Inflammatory macrophage treated with lipopolysaccharide for 1 hour (primary cell): ENCODE results near the gene PPIL3.
A peak's percentile ranks its signal among the peaks of the same experiment; 100 is the strongest.

Experiments used
- DNase-seq, 2 donors: peaks; one replicate each; pipeline ENCODE4 v3.0.0-alpha.2; 2020 to 2022

The PPIL3 gene

GRCh38 chr2:200860092-200860795, 28.6 kb downstream of the PPIL3 start:
- DNase-seq: peak in 1 of 2 donors; percentile 50

- no peak for DNase-seq
Measured at GRCh38 chr2:200856806-200857205, 32.1 kb downstream of the PPIL3 start.

GRCh38 chr2:200852605-200853004, 36.3 kb downstream of the PPIL3 start:
- DNase-seq: no peak

GRCh38 chr2:200851398-200852248, 37.3 kb downstream of the PPIL3 start:
- DNase-seq: no peak

- no peak for DNase-seq
Measured at GRCh38 chr2:200850512-200851256, 38.2 kb downstream of the PPIL3 start.

- no peak for DNase-seq
Measured at GRCh38 chr2:200847939-200848338, 40.9 kb downstream of the PPIL3 start.

- DNase-seq: peak; percentile 46 to 85
Measured at GRCh38 chr2:200847269-200847668, 41.6 kb downstream of the PPIL3 start.

GRCh38 chr2:200845669-200846325, 43.1 kb downstream of the PPIL3 start:
- DNase-seq: no peak

GRCh38 chr2:200845194-200845593, 43.7 kb downstream of the PPIL3 start:
- no peak for DNase-seq

- DNase-seq: no peak
Measured at GRCh38 chr2:200843993-200844948, 44.6 kb downstream of the PPIL3 start.

- no peak for DNase-seq
Measured at GRCh38 chr2:200839513-200839912, 49.4 kb downstream of the PPIL3 start.

GRCh38 chr2:200834701-200835100, 54.2 kb downstream of the PPIL3 start:
- DNase-seq: peak in 1 of 2 donors; percentile 59

GRCh38 chr2:200829258-200829655, 59.6 kb downstream of the PPIL3 start:
- no peak for DNase-seq

GRCh38 chr2:200828572-200829257, 60.2 kb downstream of the PPIL3 start:
- no peak for DNase-seq

- no peak for DNase-seq
Measured at GRCh38 chr2:200828104-200828503, 60.8 kb downstream of the PPIL3 start.

- peak in 1 of 2 donors; percentile 59 for DNase-seq
Measured at GRCh38 chr2:200821686-200822245, 67.1 kb downstream of the PPIL3 start.
